ENCODE results near the gene ELP4. TPM values are rescaled to one million over a fixed set of nuclear protein-coding genes. Genes with fewer than 3 reads are reported as not detected.
"Not testable (repeated sequence)": the region's sequence is repeated elsewhere in the genome, so short reads cannot be mapped to it uniquely, and the experiment has no call there.

The ELP4 gene
- total RNA-seq, 1 experiment from 2014 or later: 15.2 TPM

GRCh38 chr11:31579412-31579811 lies 69.8 kb downstream of the ELP4 start:
- WGBS (ENCODE audit: extremely low coverage, insufficient read length, low lambda C conversion rate): no CpG with 5 or more reads among the region's 3 CpGs

More at GRCh38 chr11:31579412-31579811, 69.8 kb downstream of the ELP4 start:
- H3K4me1 ChIP-seq (ENCODE audit: insufficient read depth, low read length); DNase-seq; H2BK12ac ChIP-seq (ENCODE audit: insufficient read length, low read depth, low read length); H2BK5ac ChIP-seq (ENCODE audit: insufficient read length, low read length); H2BK15ac ChIP-seq (ENCODE audit: low read depth, low read length); H4K91ac ChIP-seq (ENCODE audit: insufficient read length, low read depth, low read length); H3K14ac ChIP-seq (ENCODE audit: insufficient read depth, low read length); H4K8ac ChIP-seq (replicated peaks; ENCODE audit: insufficient read length, low read depth, low read length); H4K20me1 ChIP-seq (ENCODE audit: control insufficient read depth, insufficient read depth, insufficient read length); H2AFZ ChIP-seq (ENCODE audit: low read length); H3K27ac ChIP-seq (ENCODE audit: insufficient read length, low read depth, low read length); H3K23me2 ChIP-seq (ENCODE audit: insufficient read length, low read depth, low read length, poor library complexity, severe bottlenecking); H3K4ac ChIP-seq (ENCODE audit: low read depth, low read length); H3K23ac ChIP-seq (ENCODE audit: insufficient read length, low read depth, low read length); H3T11ph ChIP-seq (ENCODE audit: low read length); H3K27me3 Mint-ChIP-seq (ENCODE audit: low read depth); H3K18ac ChIP-seq (ENCODE audit: insufficient read length, low read depth, low read length); H3K9me3 ChIP-seq (ENCODE audit: control insufficient read depth, low read depth, low read length); H3K27ac Mint-ChIP-seq; H3K56ac ChIP-seq (ENCODE audit: insufficient read length, low read depth, low read length); H4K5ac ChIP-seq (ENCODE audit: insufficient read length, low read depth, low read length); H2BK120ac ChIP-seq (ENCODE audit: low read depth, low read length, poor library complexity, severe bottlenecking); H2AK5ac ChIP-seq (ENCODE audit: insufficient read length, low read length); H3K4me2 ChIP-seq (ENCODE audit: insufficient read depth, insufficient read length, low read length); H3K79me2 ChIP-seq (ENCODE audit: insufficient read depth, low read length); H2BK20ac ChIP-seq (ENCODE audit: low read depth, low read length, poor library complexity, severe bottlenecking); H3K79me1 ChIP-seq (ENCODE audit: insufficient read depth, low read depth, low read length, poor library complexity, severe bottlenecking); H3K27me3 ChIP-seq (ENCODE audit: insufficient read depth, low read length); H3K9ac ChIP-seq (ENCODE audit: extremely low read depth, insufficient read length, low read length); H3K4me3 Mint-ChIP-seq: not testable (repeated sequence)
- H3K4me1 Mint-ChIP-seq: peaks cover 11 to 13% of the 10 kb centered on the region in 2 experiments
- peaks cover 15 to 29% (median 20%) of the 10 kb centered on the region in 3 experiments for H3K36me3 Mint-ChIP-seq (ENCODE audit: insufficient read depth in 1 of 3, low read depth in 3 of 3)
- peaks cover 32% of the 10 kb centered on the region in 2 experiments for H3K9me3 Mint-ChIP-seq

Measured in H9 (cell line).